HL-60 (cell line): Measurements from ENCODE around the gene PLEKHG1.

Source experiments
- DNase-seq, 2 experiments: peaks; one replicate each; pipeline ENCODE4 v3.0.0-alpha.2; 2010 to 2020; ENCODE audit warnings: low read depth in 1 of 2, low spot score in 1 of 2
- H3K27ac ChIP-seq: fragments of 250-450 bp; sonication (Bioruptor Pico); replicated peaks from 2 replicates; pipeline ENCODE4 v1.5.1; 2020; ENCODE audit warnings: mild to moderate bottlenecking, moderate library complexity
- H3K27me3 ChIP-seq: fragments of 250-450 bp; sonication (Bioruptor Pico); 2 replicates; pipeline ENCODE4 v1.5.1; 2021; ENCODE audit warnings: mild to moderate bottlenecking, moderate library complexity; ENCODE audit not compliant: insufficient read depth, poor library complexity, severe bottlenecking
- H3K4me3 ChIP-seq: replicated peaks from 2 replicates; pipeline ENCODE4 v1.5.1; 2011; ENCODE audit warnings: mild to moderate bottlenecking, control low read depth, low read length; ENCODE audit not compliant: insufficient read depth
- CTCF ChIP-seq: IDR thresholded peaks from one replicate; pipeline ENCODE4 v1.5.1; 2011; ENCODE audit warnings: low read length, control low read depth, inconsistent platforms; ENCODE audit not compliant: insufficient read depth
- GABPA ChIP-seq: IDR thresholded peaks from 2 replicates; pipeline ENCODE4 v1.6.1; 2012; ENCODE audit warnings: low read depth
- POLR2AphosphoS5 ChIP-seq: IDR thresholded peaks from 2 replicates; pipeline ENCODE4 v1.6.1; 2012; ENCODE audit warnings: low read depth
- REST ChIP-seq: IDR thresholded peaks from 2 replicates; pipeline ENCODE4 v1.6.1; 2012; ENCODE audit warnings: low read depth; ENCODE audit not compliant: insufficient replicate concordance
- SPI1 ChIP-seq: IDR thresholded peaks from 2 replicates; pipeline ENCODE4 v1.6.1; 2012; ENCODE audit warnings: low read depth, mild to moderate bottlenecking, borderline replicate concordance

The PLEKHG1 gene

GRCh38 chr6:150584596-150584995 is 15.1 kb upstream of the PLEKHG1 start:
- no peak for TF ChIP-seq GABPA
- no peak for TF ChIP-seq SPI1
- TF ChIP-seq REST = no peak
- Histone ChIP-seq H3K27ac (no peak overlapping the region), H3K4me3 (no peak overlapping the region), H3K27me3 (no peaks in the 10 kb centered on the region)
- no peak for DNase-seq

GRCh38 chr6:150586850-150587359 is 12.8 kb upstream of the PLEKHG1 start:
- no peak overlapping the region for H3K4me3 ChIP-seq
- H3K27ac ChIP-seq = no peak overlapping the region
- no peak for DNase-seq
- TF ChIP-seq GABPA = no peak
- TF ChIP-seq CTCF = no peak
- no peak for TF ChIP-seq REST
- no peak for TF ChIP-seq SPI1
- TF ChIP-seq POLR2AphosphoS5 = no peak
- H3K27me3 ChIP-seq = no peaks in the 10 kb centered on the region

GRCh38 chr6:150587637-150588036 is 12.0 kb upstream of the PLEKHG1 start:
- Histone ChIP-seq H3K4me3 (no peak overlapping the region), H3K27me3 (no peaks in the 10 kb centered on the region), H3K27ac (no peak overlapping the region)
- no peak for DNase-seq
- no peak for TF ChIP-seq POLR2AphosphoS5

- DNase-seq = no peak
- H3K4me3 ChIP-seq = no peak overlapping the region
- H3K27me3 ChIP-seq = no peaks in the 10 kb centered on the region
- TF ChIP-seq POLR2AphosphoS5 = no peak
- TF ChIP-seq SPI1 = no peak
- TF ChIP-seq CTCF = no peak
- TF ChIP-seq REST = no peak
- TF ChIP-seq GABPA = no peak
- H3K27ac ChIP-seq = no peak overlapping the region
These were observed 10.7 kb upstream of the PLEKHG1 start for GRCh38 chr6:150588888-150589499.
